ENCODE results near the gene FOXL3. TPM values are rescaled to one million over a fixed set of nuclear protein-coding genes. Genes with fewer than 3 reads are reported as not detected.

The FOXL3 gene
- total and polyA plus RNA-seq, 4 donors: not detected

- H3K4me3 ChIP-seq (ENCODE audit: low read depth in 1 of 3, low read length in 3 of 3): no peak overlapping the region
- DNase-seq (ENCODE audit: low spot score): no peak
- peaks cover 1 to 13% (median 9%) of the 10 kb centered on the region in 4 donors for H3K36me3 ChIP-seq (ENCODE audit: control insufficient read depth in 4 of 4, insufficient read depth in 3 of 4, low read depth in 1 of 4, low read length in 3 of 4)
- peaks cover 0 to 4% (median 0%) of the 10 kb centered on the region in 4 donors for H3K4me1 ChIP-seq (ENCODE audit: control insufficient read depth in 4 of 4, insufficient read depth in 4 of 4, low read length in 3 of 4)
- H3K27me3 ChIP-seq (ENCODE audit: control insufficient read depth in 4 of 4, insufficient read depth in 4 of 4, low read length in 3 of 4): no peaks in the 10 kb centered on the region
- H3K9ac ChIP-seq (ENCODE audit: low read depth in 1 of 2, low read length in 2 of 2): no peak overlapping the region
- H3K9me3 ChIP-seq (ENCODE audit: control insufficient read depth in 4 of 4, low read length in 3 of 4): peaks cover 0 to 6% (median 4%) of the 10 kb centered on the region in 4 donors
- WGBS: 64% methylated on average over 27 of the region's 27 CpGs
- TF ChIP-seq HNF4A (conservative IDR thresholded peaks at IDR 0.05) (peak in 1 of 2 donors; percentile 19), RXRA (IDR thresholded peaks at IDR 0.05) (no peak)
- peak overlapping the region; percentile 52 to 64 for H3K27ac ChIP-seq (ENCODE audit: low read depth in 1 of 2, low read length in 2 of 2)
Measured at GRCh38 chr7:264541-265191, 25.3 kb upstream of the FOXL3 start.

- no peaks in the 10 kb centered on the region for H3K27me3 ChIP-seq (ENCODE audit: control insufficient read depth in 4 of 4, insufficient read depth in 4 of 4, low read length in 3 of 4)
- TF ChIP-seq RAD21 (IDR thresholded peaks at IDR 0.05): no peak
- peaks cover 0 to 6% (median 4%) of the 10 kb centered on the region in 4 donors for H3K36me3 ChIP-seq (ENCODE audit: control insufficient read depth in 4 of 4, insufficient read depth in 3 of 4, low read depth in 1 of 4, low read length in 3 of 4)
- no peak for DNase-seq (ENCODE audit: low spot score)
- H3K27ac ChIP-seq (ENCODE audit: low read depth in 1 of 2, low read length in 2 of 2): peak overlapping the region; percentile 12 to 35
- no peak overlapping the region for H3K9ac ChIP-seq (ENCODE audit: low read depth in 1 of 2, low read length in 2 of 2)
- H3K4me1 ChIP-seq (ENCODE audit: control insufficient read depth in 4 of 4, insufficient read depth in 4 of 4, low read length in 3 of 4): peaks cover 0 to 4% (median 0%) of the 10 kb centered on the region in 4 donors
- no peak overlapping the region for H3K4me3 ChIP-seq (ENCODE audit: low read depth in 1 of 3, low read length in 3 of 3)
- H3K9me3 ChIP-seq (ENCODE audit: control insufficient read depth in 4 of 4, low read length in 3 of 4): peaks cover 0 to 6% (median 4%) of the 10 kb centered on the region in 4 donors
- 71% methylated on average over 25 of the region's 25 CpGs for WGBS
Measured at GRCh38 chr7:265192-265997, 24.6 kb upstream of the FOXL3 start.

- Histone ChIP-seq H3K27me3 (ENCODE audit: control insufficient read depth in 4 of 4, insufficient read depth in 4 of 4, low read length in 3 of 4) (no peaks in the 10 kb centered on the region), H3K9me3 (ENCODE audit: control insufficient read depth in 4 of 4, low read length in 3 of 4) (peaks cover 0 to 6% (median 4%) of the 10 kb centered on the region in 4 donors), H3K4me1 (ENCODE audit: control insufficient read depth in 4 of 4, insufficient read depth in 4 of 4, low read length in 3 of 4) (peaks cover 0 to 4% (median 0%) of the 10 kb centered on the region in 4 donors), H3K4me3 (ENCODE audit: low read depth in 1 of 3, low read length in 3 of 3) (no peak overlapping the region), H3K27ac (ENCODE audit: low read depth in 1 of 2, low read length in 2 of 2) (no peak overlapping the region), H3K36me3 (ENCODE audit: control insufficient read depth in 4 of 4, insufficient read depth in 3 of 4, low read depth in 1 of 4, low read length in 3 of 4) (no peaks in the 10 kb centered on the region), H3K9ac (ENCODE audit: low read depth in 1 of 2, low read length in 2 of 2) (no peak overlapping the region)
- no peak for DNase-seq (ENCODE audit: low spot score)
- TF ChIP-seq REST (IDR thresholded peaks at IDR 0.05) (no peak), RAD21 (IDR thresholded peaks at IDR 0.05) (no peak), NR2F2 (IDR thresholded peaks at IDR 0.05) (no peak), MAX (IDR thresholded peaks at IDR 0.05) (no peak), TAF1 (conservative IDR thresholded peaks at IDR 0.05) (no peak), ZBTB33 (IDR thresholded peaks at IDR 0.05) (no peak), ATF3 (IDR thresholded peaks at IDR 0.05) (no peak), EGR1 (IDR thresholded peaks at IDR 0.05; ENCODE audit: low read depth in 2 of 2) (no peak), HNF4G (IDR thresholded peaks at IDR 0.05) (no peak), HNF4A (conservative IDR thresholded peaks at IDR 0.05) (no peak), JUND (IDR thresholded peaks at IDR 0.05) (no peak), CTCF (IDR thresholded peaks at IDR 0.05; ENCODE audit: low read depth, low read length, missing input control) (no peak), GABPA (IDR thresholded peaks at IDR 0.05 in 1 of 2, conservative IDR thresholded peaks at IDR 0.05 in 1 of 2) (no peak), YY1 (IDR thresholded peaks at IDR 0.05) (no peak)
- 85% methylated on average over 22 of the region's 22 CpGs for WGBS
Measured at GRCh38 chr7:265998-266850, 23.7 kb upstream of the FOXL3 start.

Measured in liver (tissue), 9 donors.